ENCODE data around the gene GRIA2. TPM values are rescaled to one million over a fixed set of nuclear protein-coding genes. Genes with fewer than 3 reads are reported as not detected.

Gene GRIA2
- total and polyA plus RNA-seq, 2 donors (not counting 1 experiment from before 2014, with no cell fraction given), result not detected

DNA sequence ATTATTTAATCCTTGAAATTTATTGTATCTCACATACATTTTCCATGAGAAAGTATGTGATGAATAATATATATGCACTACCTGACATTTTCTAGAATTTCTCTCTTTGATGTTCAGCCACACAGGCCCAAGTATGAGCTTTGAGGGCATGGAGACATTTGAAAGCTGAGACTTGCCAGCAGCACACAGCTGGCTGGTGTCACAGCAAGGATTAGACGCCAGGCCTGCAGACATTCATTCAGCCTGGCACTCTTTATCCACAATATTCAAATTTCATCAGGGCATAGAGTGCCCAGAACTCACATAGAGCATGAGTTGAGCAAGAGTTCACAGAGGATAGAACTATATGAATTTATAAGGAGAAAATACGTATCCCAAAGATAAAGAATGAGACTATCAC lies 74.0 kb downstream of the GRIA2 start:
- no peaks in the 10 kb centered on the region for H4K20me1 ChIP-seq (ENCODE audit: control insufficient read depth, insufficient read depth, low read length, poor library complexity, severe bottlenecking)
- H3K79me2 ChIP-seq (ENCODE audit: control insufficient read depth, insufficient read depth, low read length), result no peaks in the 10 kb centered on the region
- no peaks in the 10 kb centered on the region for H3K36me3 ChIP-seq (replicated peaks in 1 of 2; ENCODE audit: control extremely low read depth in 1 of 2, control insufficient read depth in 1 of 2, extremely low read depth in 1 of 2, insufficient read depth in 2 of 2, low read length in 1 of 2)
- Mint-ChIP-seq H3K27me3 (no peaks in the 10 kb centered on the region), H3K4me3 (no peak overlapping the region), H3K27ac (no peak overlapping the region), H3K4me1 (no peaks in the 10 kb centered on the region), H3K9me3 (ENCODE audit: insufficient read depth) (no peaks in the 10 kb centered on the region)
- DNase-seq (no peak), ATAC-seq (ENCODE audit: low read depth) (no peak)
- TF ChIP-seq, protein P1, sequence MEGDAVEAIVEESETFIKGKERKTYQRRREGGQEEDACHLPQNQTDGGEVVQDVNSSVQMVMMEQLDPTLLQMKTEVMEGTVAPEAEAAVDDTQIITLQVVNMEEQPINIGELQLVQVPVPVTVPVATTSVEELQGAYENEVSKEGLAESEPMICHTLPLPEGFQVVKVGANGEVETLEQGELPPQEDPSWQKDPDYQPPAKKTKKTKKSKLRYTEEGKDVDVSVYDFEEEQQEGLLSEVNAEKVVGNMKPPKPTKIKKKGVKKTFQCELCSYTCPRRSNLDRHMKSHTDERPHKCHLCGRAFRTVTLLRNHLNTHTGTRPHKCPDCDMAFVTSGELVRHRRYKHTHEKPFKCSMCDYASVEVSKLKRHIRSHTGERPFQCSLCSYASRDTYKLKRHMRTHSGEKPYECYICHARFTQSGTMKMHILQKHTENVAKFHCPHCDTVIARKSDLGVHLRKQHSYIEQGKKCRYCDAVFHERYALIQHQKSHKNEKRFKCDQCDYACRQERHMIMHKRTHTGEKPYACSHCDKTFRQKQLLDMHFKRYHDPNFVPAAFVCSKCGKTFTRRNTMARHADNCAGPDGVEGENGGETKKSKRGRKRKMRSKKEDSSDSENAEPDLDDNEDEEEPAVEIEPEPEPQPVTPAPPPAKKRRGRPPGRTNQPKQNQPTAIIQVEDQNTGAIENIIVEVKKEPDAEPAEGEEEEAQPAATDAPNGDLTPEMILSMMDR (IDR thresholded peaks at IDR 0.05), result no peak
- no peak for TF ChIP-seq EZH2 (IDR thresholded peaks at IDR 0.05; ENCODE audit: borderline replicate concordance, insufficient read depth, low read depth, low read length, poor library complexity, severe bottlenecking)
- H3K9ac ChIP-seq (ENCODE audit: low read length), result no peak overlapping the region
- ChIA-PET POLR2A (no interaction called here), CTCF (no interaction called here)
- intact Hi-C loops (cut with micrococcal nuclease), result no loop called here
- no peak overlapping the region for H3K4me2 ChIP-seq (replicated peaks; ENCODE audit: low read depth, low read length, poor library complexity, severe bottlenecking)
- H3K9me3 ChIP-seq (ENCODE audit: control extremely low read depth in 1 of 3, control insufficient read depth in 2 of 3, insufficient read depth in 1 of 3, low read length in 2 of 3), result no peaks in the 10 kb centered on the region
- no peak overlapping the region for H3K4me3 ChIP-seq (ENCODE audit: control extremely low read depth in 1 of 5, extremely low read depth in 1 of 5, insufficient read depth in 1 of 5, low read depth in 2 of 5, low read length in 4 of 5)
- H3K27ac ChIP-seq (ENCODE audit: low read length in 2 of 2), result no peak overlapping the region
- no peak overlapping the region for H2AFZ ChIP-seq (ENCODE audit: insufficient read depth, low read depth, low read length, poor library complexity, severe bottlenecking)
- H3K27me3 ChIP-seq (replicated peaks in 1 of 4; ENCODE audit: control extremely low read depth in 1 of 4, control insufficient read depth in 3 of 4, insufficient read depth in 4 of 4, low read length in 3 of 4), result no peaks in the 10 kb centered on the region
- H3K4me1 ChIP-seq (ENCODE audit: control insufficient read depth in 2 of 2, insufficient read depth in 2 of 2, low read length in 2 of 2), result no peaks in the 10 kb centered on the region
- WGBS (ENCODE audit: insufficient coverage), result no CpG with 5 or more reads among the region's 2 CpGs

DNA sequence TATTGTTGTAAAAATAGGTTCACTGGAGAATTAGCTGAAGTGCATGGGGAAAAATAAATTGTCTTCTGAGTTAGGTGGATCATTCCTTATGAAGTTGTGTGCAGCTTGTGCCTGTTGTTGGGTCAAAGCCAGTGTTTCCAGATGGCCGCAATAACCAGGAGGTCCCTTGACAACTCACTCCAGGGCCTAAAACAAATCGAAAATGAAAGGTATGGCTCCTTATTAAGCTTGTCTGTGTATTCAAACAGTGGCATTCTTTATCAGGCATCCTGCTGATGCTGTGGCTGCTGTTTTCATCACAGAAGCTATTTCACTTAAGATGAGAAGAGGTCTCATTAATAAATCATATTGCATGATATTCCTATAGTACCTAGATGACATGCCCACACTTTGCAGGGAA lies 80.2 kb downstream of the GRIA2 start:
- WGBS (ENCODE audit: insufficient coverage), result 92% methylated on average over 2 of the region's 2 CpGs
- TF ChIP-seq EZH2 (IDR thresholded peaks at IDR 0.05; ENCODE audit: borderline replicate concordance, insufficient read depth, low read depth, low read length, poor library complexity, severe bottlenecking), result no peak
- TF ChIP-seq, protein P1 (IDR thresholded peaks at IDR 0.05), result no peak
- Histone ChIP-seq H3K4me1 (ENCODE audit: control insufficient read depth in 2 of 2, insufficient read depth in 2 of 2, low read length in 2 of 2) (no peaks in the 10 kb centered on the region), H3K79me2 (ENCODE audit: control insufficient read depth, insufficient read depth, low read length) (no peaks in the 10 kb centered on the region), H3K36me3 (replicated peaks in 1 of 2; ENCODE audit: control extremely low read depth in 1 of 2, control insufficient read depth in 1 of 2, extremely low read depth in 1 of 2, insufficient read depth in 2 of 2, low read length in 1 of 2) (no peaks in the 10 kb centered on the region), H4K20me1 (ENCODE audit: control insufficient read depth, insufficient read depth, low read length, poor library complexity, severe bottlenecking) (no peaks in the 10 kb centered on the region), H3K27me3 (replicated peaks in 1 of 4; ENCODE audit: control extremely low read depth in 1 of 4, control insufficient read depth in 3 of 4, insufficient read depth in 4 of 4, low read length in 3 of 4) (no peaks in the 10 kb centered on the region), H3K9ac (ENCODE audit: low read length) (no peak overlapping the region), H3K27ac (ENCODE audit: low read length in 2 of 2) (no peak overlapping the region), H3K4me2 (replicated peaks; ENCODE audit: low read depth, low read length, poor library complexity, severe bottlenecking) (no peak overlapping the region), H3K4me3 (ENCODE audit: control extremely low read depth in 1 of 5, extremely low read depth in 1 of 5, insufficient read depth in 1 of 5, low read depth in 2 of 5, low read length in 4 of 5) (no peak overlapping the region), H3K9me3 (ENCODE audit: control extremely low read depth in 1 of 3, control insufficient read depth in 2 of 3, insufficient read depth in 1 of 3, low read length in 2 of 3) (no peaks in the 10 kb centered on the region), H2AFZ (ENCODE audit: insufficient read depth, low read depth, low read length, poor library complexity, severe bottlenecking) (no peak overlapping the region)
- CTCF ChIA-PET, result no interaction called here
- H3K9me3 Mint-ChIP-seq (ENCODE audit: insufficient read depth), result no peaks in the 10 kb centered on the region
- ATAC-seq (ENCODE audit: low read depth) (no peak), DNase-seq (no peak)
- no peak overlapping the region for H3K27ac Mint-ChIP-seq
- intact Hi-C loops (cut with micrococcal nuclease), result no loop called here
- POLR2A ChIA-PET, result no interaction called here
- H3K4me3 Mint-ChIP-seq, result no peak overlapping the region
- no peaks in the 10 kb centered on the region for H3K27me3 Mint-ChIP-seq
- H3K4me1 Mint-ChIP-seq, result no peaks in the 10 kb centered on the region
